Fibroblast of gingiva (primary cell): Measurements from ENCODE around the gene NEUROD4.
A peak's percentile ranks its signal among the peaks of the same experiment; 100 is the strongest.
"Not testable (repeated sequence)": the region's sequence is repeated elsewhere in the genome, so short reads cannot be mapped to it uniquely, and the experiment has no call there.

Source experiments
- DNase-seq: peaks from one replicate; pipeline ENCODE4 v3.0.0-alpha.2; 2011; ENCODE audit warnings: low read depth

The NEUROD4 gene

GRCh38 chr12:55019784-55020183 lies at the start of gene NEUROD4:
TSS of gene NEUROD4 (plus strand) at chr12:55019974. CDS start at chr12:55026440, 6,466 bp downstream.
- DNase-seq = peak; percentile 20

- no peak for DNase-seq
These were observed 49.0 kb upstream of the NEUROD4 start for GRCh38 chr12:54970741-54971140.

GRCh38 chr12:54973556-54973955 lies 46.2 kb upstream of the NEUROD4 start:
- DNase-seq = no peak

- no peak for DNase-seq
These were observed 45.5 kb upstream of the NEUROD4 start for GRCh38 chr12:54974279-54974678.

- no peak for DNase-seq
These were observed 44.5 kb upstream of the NEUROD4 start for GRCh38 chr12:54975272-54975671.

- DNase-seq = no peak
These were observed 43.9 kb upstream of the NEUROD4 start for GRCh38 chr12:54975875-54976274.

GRCh38 chr12:54977155-54977554 lies 42.6 kb upstream of the NEUROD4 start:
- peak; percentile 7 for DNase-seq

GRCh38 chr12:54977857-54978256 lies 41.9 kb upstream of the NEUROD4 start:
- no peak for DNase-seq

GRCh38 chr12:54980341-54980740 lies 39.4 kb upstream of the NEUROD4 start:
- DNase-seq = no peak

GRCh38 chr12:54981796-54982195 lies 38.0 kb upstream of the NEUROD4 start:
- no peak for DNase-seq

- no peak for DNase-seq
These were observed 36.2 kb upstream of the NEUROD4 start for GRCh38 chr12:54983536-54984101.

- no peak for DNase-seq
These were observed 35.0 kb upstream of the NEUROD4 start, which contains the start of gene TESPA1 for GRCh38 chr12:54984658-54985376. TSS of gene TESPA1 (minus strand) at chr12:54984762. CDS start at chr12:54974562, 10,200 bp downstream.

GRCh38 chr12:54986773-54987172 lies 33.0 kb upstream of the NEUROD4 start:
- DNase-seq = not testable (repeated sequence)

GRCh38 chr12:54987611-54988231 lies 32.1 kb upstream of the NEUROD4 start:
- no peak for DNase-seq

- DNase-seq = peak; percentile 6
These were observed 31.2 kb upstream of the NEUROD4 start for GRCh38 chr12:54988402-54989054.

- DNase-seq = no peak
These were observed 29.9 kb upstream of the NEUROD4 start for GRCh38 chr12:54989829-54990228.

- no peak for DNase-seq
These were observed 28.4 kb upstream of the NEUROD4 start for GRCh38 chr12:54991161-54991990.

- no peak for DNase-seq
These were observed 27.8 kb upstream of the NEUROD4 start for GRCh38 chr12:54991991-54992375.

GRCh38 chr12:54993181-54993835 lies 26.5 kb upstream of the NEUROD4 start:
- DNase-seq = peak; percentile 39

GRCh38 chr12:54996205-54996604 lies 23.6 kb upstream of the NEUROD4 start:
- DNase-seq = no peak

GRCh38 chr12:54997929-54998522 lies 21.7 kb upstream of the NEUROD4 start:
- no peak for DNase-seq
